ENCODE results near the gene PHF12. TPM values are rescaled to one million over a fixed set of nuclear protein-coding genes. Genes with fewer than 3 reads are reported as not detected.

The PHF12 gene
- total and polyA plus RNA-seq, 8 donors, result 8.3 to 206 (median 24.7) TPM

DNA sequence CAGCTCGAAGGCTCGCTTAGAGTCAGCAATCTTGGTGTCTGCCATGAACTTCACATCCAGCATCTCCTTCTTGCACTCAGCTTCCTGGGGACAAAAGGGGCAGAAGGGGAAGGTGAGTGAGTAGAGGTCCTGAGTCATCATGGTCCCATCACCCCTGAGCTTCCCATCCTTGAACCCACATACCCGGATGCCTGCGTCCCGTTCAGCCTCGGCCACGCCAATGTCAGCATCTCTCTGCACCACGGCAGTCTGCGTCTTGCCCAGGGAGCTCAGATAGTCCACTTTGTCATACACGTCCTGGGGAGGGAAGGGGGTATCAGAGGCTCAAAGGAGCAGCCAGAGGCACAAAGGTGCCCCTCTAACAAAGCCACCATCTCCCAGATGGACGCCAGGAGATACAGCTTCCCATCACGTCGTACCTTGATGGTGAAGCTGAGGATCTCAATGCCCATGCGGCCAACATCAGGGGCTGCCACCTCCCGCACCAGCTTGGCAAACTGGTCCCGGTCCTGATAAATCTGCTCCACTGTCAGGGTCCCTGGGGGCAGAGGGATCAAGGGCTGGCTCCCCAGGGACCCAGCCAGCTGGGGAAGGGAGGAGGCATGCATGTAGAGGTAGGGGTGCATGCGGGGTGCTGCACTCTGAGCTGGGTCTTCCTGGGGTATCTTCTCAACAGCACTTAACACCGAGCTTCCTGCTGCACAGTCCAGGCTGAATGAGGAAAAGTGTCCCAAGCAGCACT is 69.0 kb downstream of the PHF12 start:
- no peaks in the 10 kb centered on the region for H3K27me3 ChIP-seq
- DNase-seq, result no peak
- no peak overlapping the region for H3K27ac ChIP-seq
- H3K4me1 ChIP-seq, result no peaks in the 10 kb centered on the region
- no peak overlapping the region for H3K4me3 ChIP-seq
- WGBS, 5 donors, result 91 to 94% (median 93%) methylated on average over 14 to 18 of the region's 18 CpGs
- no peak for TF ChIP-seq POLR2A (IDR thresholded peaks at IDR 0.05)
- TF ChIP-seq POLR2AphosphoS5 (IDR thresholded peaks at IDR 0.05), result no peak
- TF ChIP-seq CTCF (IDR thresholded peaks at IDR 0.05), result no peak
- TF ChIP-seq EP300 (IDR thresholded peaks at IDR 0.05), result no peak
- intact Hi-C loops (cut with DNase I; ENCODE audit: low total_unique reads), result loop anchor here (10.0 kb wide), 1 partner anchor 118 kb away; no protein-coding TSS in a partner anchor
- peaks cover 61 to 96% (median 94%) of the 10 kb centered on the region in 4 donors for H3K36me3 ChIP-seq
- no peaks in the 10 kb centered on the region for H3K9me3 ChIP-seq

- no peaks in the 10 kb centered on the region for H3K27me3 ChIP-seq
- TF ChIP-seq POLR2AphosphoS5 (IDR thresholded peaks at IDR 0.05) (no peak), CTCF (IDR thresholded peaks at IDR 0.05) (no peak), EP300 (IDR thresholded peaks at IDR 0.05) (no peak), POLR2A (IDR thresholded peaks at IDR 0.05) (no peak)
- WGBS, 5 donors, result 91 to 99% (median 97%) methylated on average over 11 to 17 of the region's 17 CpGs
- H3K27ac ChIP-seq, result no peak overlapping the region
- intact Hi-C loops (cut with DNase I; ENCODE audit: low total_unique reads), result loop anchor here (10.0 kb wide), 1 partner anchor 117 kb away; no protein-coding TSS in a partner anchor
- peaks cover 61 to 92% (median 87%) of the 10 kb centered on the region in 4 donors for H3K36me3 ChIP-seq
- H3K4me1 ChIP-seq, result no peaks in the 10 kb centered on the region
- no peaks in the 10 kb centered on the region for H3K9me3 ChIP-seq
- no peak overlapping the region for H3K4me3 ChIP-seq
- DNase-seq, result no peak
Measured at GRCh38 chr17:28881533-28882056, 69.7 kb downstream of the PHF12 start.

DNA sequence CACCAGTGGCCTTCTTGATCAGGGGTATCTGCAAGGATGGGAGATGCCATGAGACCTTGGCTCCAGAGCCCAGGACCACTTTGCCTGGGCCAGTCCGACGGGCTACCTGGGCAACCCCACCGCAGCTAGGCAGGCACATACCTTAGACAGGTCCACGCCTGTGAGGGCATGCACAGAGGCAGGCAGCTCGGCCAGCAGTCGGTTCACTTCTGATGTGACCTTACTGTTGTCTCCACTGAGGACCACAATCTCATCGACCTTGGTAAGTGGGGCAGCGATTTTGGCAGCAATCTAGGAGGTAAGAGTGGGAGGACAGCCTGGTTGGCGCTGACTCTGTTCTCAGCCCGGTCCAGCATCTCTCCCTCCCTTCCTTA is 70.8 kb downstream of the PHF12 start:
- no peaks in the 10 kb centered on the region for H3K4me1 ChIP-seq
- H3K27me3 ChIP-seq, result no peaks in the 10 kb centered on the region
- H3K27ac ChIP-seq, result no peak overlapping the region
- TF ChIP-seq EP300 (IDR thresholded peaks at IDR 0.05) (no peak), POLR2A (IDR thresholded peaks at IDR 0.05) (no peak), CTCF (IDR thresholded peaks at IDR 0.05) (no peak), POLR2AphosphoS5 (IDR thresholded peaks at IDR 0.05) (no peak)
- peaks cover 61 to 81% (median 76%) of the 10 kb centered on the region in 4 donors for H3K36me3 ChIP-seq
- no peak overlapping the region for H3K4me3 ChIP-seq
- DNase-seq, result no peak
- WGBS, 5 donors, result 78 to 92% (median 87%) methylated on average over 9 to 10 of the region's 10 CpGs
- H3K9me3 ChIP-seq, result no peaks in the 10 kb centered on the region
- intact Hi-C loops (cut with DNase I; ENCODE audit: low total_unique reads), result loop anchor here (10.0 kb wide), 1 partner anchor 116 kb away; no protein-coding TSS in a partner anchor

GRCh38 chr17:28879886-28880571 is 71.3 kb downstream of the PHF12 start:
- Histone ChIP-seq H3K27me3 (no peaks in the 10 kb centered on the region), H3K27ac (no peak overlapping the region), H3K36me3 (peaks cover 59 to 76% (median 71%) of the 10 kb centered on the region in 4 donors), H3K9me3 (no peaks in the 10 kb centered on the region), H3K4me3 (no peak overlapping the region), H3K4me1 (no peaks in the 10 kb centered on the region)
- WGBS, 5 donors, result 64 to 81% (median 76%) methylated on average over 9 of the region's 9 CpGs
- DNase-seq, result no peak
- TF ChIP-seq POLR2AphosphoS5 (IDR thresholded peaks at IDR 0.05) (no peak), CTCF (IDR thresholded peaks at IDR 0.05) (no peak)
- intact Hi-C loops (cut with DNase I; ENCODE audit: low total_unique reads), result loop anchor here (10.0 kb wide), 1 partner anchor 115 kb away; no protein-coding TSS in a partner anchor
